HUES6 (cell line): Measurements from ENCODE around the gene PRXL2B.
"Not testable (repeated sequence)": the region's sequence is repeated elsewhere in the genome, so short reads cannot be mapped to it uniquely, and the experiment has no call there.

Experiments
- H3K27ac ChIP-seq: 2 replicates; pipeline ENCODE4 v1.7.0; 2013; ENCODE audit warnings: low read depth, mild to moderate bottlenecking, low read length, inconsistent platforms
- H3K27me3 ChIP-seq: 2 replicates; pipeline ENCODE4 v1.6.1; 2013; ENCODE audit warnings: low read length; ENCODE audit not compliant: control insufficient read depth, insufficient read depth
- H3K36me3 ChIP-seq: 2 replicates; pipeline ENCODE4 v1.6.1; 2013; ENCODE audit warnings: low read length; ENCODE audit not compliant: control insufficient read depth, insufficient read depth
- H3K4me1 ChIP-seq: 2 replicates; pipeline ENCODE4 v1.6.1; 2013; ENCODE audit warnings: low read length; ENCODE audit not compliant: control insufficient read depth, insufficient read depth
- H3K4me3 ChIP-seq: 2 replicates; pipeline ENCODE4 v1.5.1; 2013; ENCODE audit warnings: low read depth, low read length
- H3K9ac ChIP-seq: one replicate; pipeline ENCODE4 v1.6.1; 2013; ENCODE audit warnings: mild to moderate bottlenecking, low read length
- H3K9me3 ChIP-seq: 2 replicates; pipeline ENCODE4 v1.6.1; 2013; ENCODE audit warnings: low read depth, low read length; ENCODE audit not compliant: control insufficient read depth, insufficient read depth

Gene PRXL2B

DNA sequence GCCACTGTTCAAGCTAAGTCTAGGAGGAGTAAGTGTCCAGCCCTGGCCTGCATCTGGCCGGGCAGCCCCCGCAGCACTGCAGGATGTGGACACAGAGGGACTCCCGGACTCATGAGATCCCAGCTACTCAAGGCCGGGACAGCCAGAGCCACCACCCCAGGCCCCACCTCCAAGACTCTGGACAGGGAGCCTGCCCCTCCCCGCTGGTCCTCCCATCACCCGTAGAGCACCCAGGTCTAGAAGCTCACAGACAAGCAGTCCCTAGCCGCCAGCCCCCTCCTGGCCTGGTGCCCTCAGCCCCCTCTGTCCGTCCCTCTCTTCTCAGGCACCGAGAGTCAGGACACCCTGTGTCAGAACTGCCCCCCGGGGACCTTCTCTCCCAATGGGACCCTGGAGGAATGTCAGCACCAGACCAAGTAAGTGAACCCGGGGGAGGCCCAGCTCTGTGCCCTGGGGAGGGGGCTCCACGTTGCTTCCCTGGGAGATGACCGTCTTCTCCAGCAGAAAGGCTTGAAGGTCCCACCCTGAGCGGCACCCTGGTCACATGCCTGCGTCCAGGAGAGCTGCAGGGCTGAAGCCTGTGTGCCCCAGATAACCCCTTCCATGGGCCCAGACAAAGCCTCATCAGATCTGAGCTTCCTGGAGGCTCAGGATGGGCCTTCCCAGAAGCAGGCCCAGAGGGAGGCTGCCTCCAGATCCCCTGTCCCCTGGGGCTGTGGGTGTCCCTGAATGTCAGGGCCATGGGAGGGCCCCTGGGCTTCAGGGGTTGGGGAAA is 26.1 kb upstream of the PRXL2B start:
- Histone ChIP-seq H3K9me3 (no peaks in the 10 kb centered on the region), H3K4me1 (peaks cover 10% of the 10 kb centered on the region), H3K4me3 (no peak overlapping the region), H3K36me3 (no peaks in the 10 kb centered on the region), H3K27me3 (no peaks in the 10 kb centered on the region), H3K9ac (no peak overlapping the region), H3K27ac (no peak overlapping the region)

DNA sequence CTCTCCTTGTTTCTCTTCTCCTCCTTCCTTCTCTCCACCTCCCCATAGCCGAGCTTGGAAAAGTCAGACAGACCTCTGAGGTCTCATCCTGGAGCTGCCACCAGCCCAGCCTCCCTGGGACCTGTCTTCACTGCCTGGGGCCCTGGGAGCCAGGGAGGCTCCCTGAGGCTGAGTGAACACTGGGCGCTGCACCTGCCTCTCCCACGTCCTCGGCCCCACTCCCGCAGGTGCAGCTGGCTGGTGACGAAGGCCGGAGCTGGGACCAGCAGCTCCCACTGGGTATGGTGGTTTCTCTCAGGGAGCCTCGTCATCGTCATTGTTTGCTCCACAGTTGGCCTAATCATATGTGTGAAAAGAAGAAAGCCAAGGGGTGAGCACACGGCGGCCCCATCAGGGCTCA is 25.1 kb upstream of the PRXL2B start:
- H3K4me1 ChIP-seq: peaks cover 4% of the 10 kb centered on the region
- no peak overlapping the region for H3K4me3 ChIP-seq
- H3K27me3 ChIP-seq: no peaks in the 10 kb centered on the region
- H3K36me3 ChIP-seq: no peaks in the 10 kb centered on the region
- H3K27ac ChIP-seq: no peak overlapping the region
- no peak overlapping the region for H3K9ac ChIP-seq
- H3K9me3 ChIP-seq: no peaks in the 10 kb centered on the region

DNA sequence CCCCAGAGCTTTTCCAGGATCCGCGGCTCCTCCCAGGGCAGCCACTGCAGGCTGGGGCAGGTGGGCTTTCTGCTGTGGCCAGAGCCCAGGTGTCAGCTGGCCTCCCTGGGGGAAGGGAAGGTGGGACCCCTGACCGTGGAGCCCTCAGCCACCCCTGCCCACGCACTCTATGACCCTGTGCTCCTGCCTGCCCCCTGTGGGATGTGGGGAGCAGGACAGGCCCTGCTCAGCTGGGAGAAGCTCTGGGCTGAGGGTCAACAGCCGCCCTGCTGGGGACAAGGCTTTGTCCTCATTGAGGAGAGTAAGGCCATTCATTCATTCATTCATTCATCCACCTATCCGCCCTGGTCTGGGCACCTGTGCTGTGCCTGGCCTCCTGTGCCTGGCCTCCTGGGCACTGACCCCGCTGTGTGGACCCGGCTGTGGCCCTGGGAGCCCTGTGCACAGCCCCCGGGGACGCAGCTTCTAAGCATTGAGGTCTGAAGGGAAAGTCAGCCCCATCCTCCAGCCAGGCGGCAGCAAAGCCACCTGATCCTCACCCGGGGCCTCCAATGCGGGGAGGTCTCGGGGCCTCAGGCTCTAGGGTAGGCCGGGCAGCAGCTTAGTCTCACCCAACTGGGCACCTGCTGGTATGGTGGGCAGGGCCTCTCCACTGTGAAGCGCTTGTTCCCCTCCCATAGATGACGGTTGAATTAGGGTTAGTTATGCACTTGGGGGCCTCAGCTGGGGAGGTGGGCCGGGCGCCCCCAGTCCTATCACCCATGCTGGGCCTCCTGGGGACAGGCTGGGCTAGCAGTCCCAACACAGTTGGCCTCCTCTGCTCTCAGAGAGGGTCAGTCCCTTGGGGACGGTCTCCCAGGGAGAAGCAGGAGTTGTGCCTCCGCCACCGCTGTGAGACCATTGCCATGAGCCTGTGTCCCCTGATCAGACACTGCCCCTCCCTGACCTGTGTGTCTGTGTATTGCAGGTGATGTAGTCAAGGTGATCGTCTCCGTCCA is 24.4 kb upstream of the PRXL2B start:
- Histone ChIP-seq H3K36me3 (no peaks in the 10 kb centered on the region), H3K27ac (no peak overlapping the region), H3K4me1 (no peaks in the 10 kb centered on the region; the same call in 1 of the 2 replicates), H3K27me3 (no peaks in the 10 kb centered on the region), H3K9ac (no peak overlapping the region), H3K4me3 (no peak overlapping the region), H3K9me3 (no peaks in the 10 kb centered on the region)

DNA sequence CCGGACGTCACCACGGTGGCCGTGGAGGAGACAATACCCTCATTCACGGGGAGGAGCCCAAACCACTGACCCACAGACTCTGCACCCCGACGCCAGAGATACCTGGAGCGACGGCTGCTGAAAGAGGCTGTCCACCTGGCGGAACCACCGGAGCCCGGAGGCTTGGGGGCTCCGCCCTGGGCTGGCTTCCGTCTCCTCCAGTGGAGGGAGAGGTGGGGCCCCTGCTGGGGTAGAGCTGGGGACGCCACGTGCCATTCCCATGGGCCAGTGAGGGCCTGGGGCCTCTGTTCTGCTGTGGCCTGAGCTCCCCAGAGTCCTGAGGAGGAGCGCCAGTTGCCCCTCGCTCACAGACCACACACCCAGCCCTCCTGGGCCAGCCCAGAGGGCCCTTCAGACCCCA is 23.4 kb upstream of the PRXL2B start:
- Histone ChIP-seq H3K27ac (no peak overlapping the region), H3K27me3 (no peaks in the 10 kb centered on the region), H3K9me3 (no peaks in the 10 kb centered on the region), H3K36me3 (no peaks in the 10 kb centered on the region), H3K4me1 (no peaks in the 10 kb centered on the region; the same call in 1 of the 2 replicates), H3K4me3 (no peak overlapping the region), H3K9ac (no peak overlapping the region)

DNA sequence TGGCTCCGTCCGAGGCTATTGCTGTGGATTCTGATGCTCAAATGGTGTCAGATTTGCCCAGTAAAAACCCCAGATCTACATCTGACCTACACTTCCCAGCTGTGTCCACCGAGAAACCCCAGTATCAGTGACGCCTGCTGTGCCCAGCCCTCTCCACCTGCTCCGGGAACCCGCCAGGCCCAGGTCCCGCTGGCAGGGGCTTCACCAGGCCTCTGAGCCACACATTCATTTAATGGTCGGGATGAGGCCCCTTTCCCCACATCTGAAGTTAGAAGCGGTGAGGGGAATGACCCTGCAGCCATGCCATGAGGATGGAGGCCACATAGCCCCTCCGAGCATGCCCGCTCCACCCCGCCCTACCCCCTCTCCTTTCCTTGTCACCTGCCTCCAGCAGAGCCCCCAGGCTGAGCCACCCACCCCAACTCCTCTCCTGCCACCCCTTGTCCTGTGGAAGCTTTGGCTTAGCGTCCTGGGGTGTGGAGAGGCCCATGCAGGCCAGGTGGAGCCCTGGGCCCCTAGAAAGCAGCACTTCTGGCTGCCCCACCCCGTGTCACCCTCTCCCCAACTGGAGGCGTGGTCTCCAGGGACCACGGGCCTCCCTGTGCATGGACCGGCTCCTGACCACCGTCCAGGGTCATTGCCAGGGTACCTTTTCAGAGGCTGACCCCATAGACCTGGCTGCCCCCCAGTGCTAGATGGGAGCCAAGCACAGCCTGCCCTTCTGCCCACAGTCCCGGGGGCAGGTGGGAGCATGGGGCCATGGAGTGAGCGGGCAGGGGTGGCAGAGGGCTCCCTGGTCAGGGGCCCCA is 22.4 kb upstream of the PRXL2B start:
- H3K4me1 ChIP-seq: no peaks in the 10 kb centered on the region; the same call in 1 of the 2 replicates
- no peaks in the 10 kb centered on the region; the same call in 1 of the 2 replicates for H3K27me3 ChIP-seq

DNA sequence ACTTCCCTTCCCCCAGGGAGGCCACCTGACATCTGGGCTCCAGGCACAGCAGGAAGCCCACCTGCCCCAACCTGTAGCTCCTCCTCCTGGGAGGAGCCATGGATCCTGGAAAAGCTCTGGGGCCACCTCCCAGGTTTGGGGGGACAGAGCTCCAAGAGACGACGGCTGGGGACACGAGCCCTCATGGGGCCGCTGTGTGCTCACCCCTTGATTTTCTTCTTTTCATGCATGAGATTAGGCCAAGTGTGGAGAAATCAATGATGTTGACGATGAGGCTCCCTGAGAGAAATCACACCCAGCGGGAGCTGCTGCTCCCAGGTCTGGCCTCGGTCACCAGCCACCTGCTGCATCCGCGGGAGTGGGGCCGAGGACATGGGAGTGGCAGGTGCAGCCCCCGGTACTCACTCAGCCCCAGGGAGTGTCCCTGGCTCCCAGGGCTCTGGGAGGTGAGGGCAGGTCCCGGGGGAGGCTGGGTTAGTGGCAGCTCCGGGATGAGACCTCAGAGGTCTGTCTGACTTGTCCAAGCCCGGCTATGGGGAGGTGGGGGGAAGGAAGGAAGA is 21.7 kb upstream of the PRXL2B start:
- no peaks in the 10 kb centered on the region; the same call in 1 of the 2 replicates for H3K4me1 ChIP-seq
- no peaks in the 10 kb centered on the region; the same call in 1 of the 2 replicates for H3K27me3 ChIP-seq
- no peak overlapping the region for H3K4me3 ChIP-seq
- no peak overlapping the region for H3K27ac ChIP-seq
- H3K9ac ChIP-seq: no peak overlapping the region
- H3K36me3 ChIP-seq: no peaks in the 10 kb centered on the region
- no peaks in the 10 kb centered on the region for H3K9me3 ChIP-seq

More for the DNA sequence above, 22.4 kb upstream of the PRXL2B start:
- H3K9ac ChIP-seq: no peak overlapping the region
- H3K9me3 ChIP-seq: no peaks in the 10 kb centered on the region
- H3K4me3 ChIP-seq: no peak overlapping the region
- no peaks in the 10 kb centered on the region for H3K36me3 ChIP-seq
- no peak overlapping the region for H3K27ac ChIP-seq

DNA sequence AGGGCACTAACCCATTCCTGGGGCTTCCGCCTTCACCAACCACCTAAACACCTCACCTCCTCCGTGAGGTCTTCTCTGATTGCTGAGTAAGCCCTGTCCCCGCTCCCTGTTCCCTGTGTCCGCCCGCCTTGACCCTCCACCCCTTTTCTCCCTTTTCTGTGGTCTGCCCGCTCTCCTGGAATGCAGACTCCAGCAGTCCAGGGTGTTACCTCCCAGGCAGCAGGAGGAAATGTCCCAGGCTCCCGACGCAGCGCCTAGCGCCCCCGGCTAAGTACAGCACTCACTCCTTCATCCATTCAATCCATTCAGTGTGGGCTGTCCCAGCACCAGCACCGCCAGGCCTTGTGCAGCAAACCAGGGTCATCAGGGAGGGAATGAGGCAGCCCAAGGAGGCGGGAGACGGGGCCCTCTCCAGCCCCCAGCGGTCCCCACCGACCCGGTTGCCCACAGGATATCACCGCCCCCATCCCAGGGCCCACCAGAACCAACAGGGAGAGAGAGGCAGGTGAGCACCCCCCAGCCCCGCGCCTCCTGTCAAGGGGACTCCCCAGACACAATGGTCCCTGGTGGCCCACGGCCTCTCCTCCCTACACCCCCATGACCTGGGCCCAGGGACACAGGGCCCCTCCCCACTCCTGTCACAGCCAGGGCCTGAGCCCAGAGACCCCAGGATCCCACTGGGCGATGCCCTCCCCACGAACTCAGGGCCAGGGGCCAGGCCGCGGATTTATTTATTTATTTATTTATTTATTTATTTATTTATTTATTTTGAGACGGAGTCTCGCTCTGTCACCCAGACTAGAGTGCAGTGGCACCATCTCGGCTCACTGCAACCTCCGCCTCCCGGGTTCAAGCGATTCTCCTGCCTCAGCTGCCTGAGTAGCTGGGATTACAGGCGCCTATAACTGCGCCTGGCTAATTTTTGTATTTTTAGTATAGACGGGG is 20.2 kb upstream of the PRXL2B start:
- no peaks in the 10 kb centered on the region for H3K9me3 ChIP-seq
- H3K36me3 ChIP-seq: no peaks in the 10 kb centered on the region
- no peaks in the 10 kb centered on the region; the same call in 1 of the 2 replicates for H3K27me3 ChIP-seq
- no peaks in the 10 kb centered on the region; the same call in 1 of the 2 replicates for H3K4me1 ChIP-seq
- no peak overlapping the region for H3K4me3 ChIP-seq
- no peak overlapping the region for H3K9ac ChIP-seq
- no peak overlapping the region for H3K27ac ChIP-seq

DNA sequence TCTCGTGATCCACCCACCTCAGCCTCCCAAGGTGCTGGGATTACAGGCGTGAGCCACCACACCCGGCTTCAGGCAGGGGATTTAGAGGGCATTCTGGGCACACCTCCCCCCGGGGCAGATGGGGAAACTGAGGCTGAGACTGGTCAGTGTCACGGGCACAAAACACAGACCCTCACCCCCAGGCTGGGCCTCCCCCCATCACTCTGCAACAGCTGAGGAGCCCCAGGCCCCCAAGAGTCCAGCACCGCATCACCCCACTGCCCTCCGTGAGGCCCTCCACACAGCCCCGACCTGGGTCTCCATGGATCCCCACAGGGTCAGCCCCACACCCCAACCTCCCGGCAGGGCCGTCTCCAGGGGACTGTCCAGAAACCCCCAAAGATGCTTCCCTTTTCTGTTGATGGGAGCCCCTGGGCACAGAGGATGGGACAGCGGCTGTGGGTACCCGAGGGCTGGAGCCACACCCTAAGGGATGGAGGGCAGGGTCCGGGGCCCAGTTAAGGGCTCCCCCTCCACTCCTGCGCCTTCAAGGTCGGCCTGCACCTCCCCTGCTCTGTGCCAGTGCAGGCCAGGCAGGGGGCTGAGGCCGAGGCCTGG is 19.4 kb upstream of the PRXL2B start:
- no peak overlapping the region for H3K9ac ChIP-seq
- no peak overlapping the region for H3K4me3 ChIP-seq
- no peaks in the 10 kb centered on the region; the same call in 1 of the 2 replicates for H3K27me3 ChIP-seq
- H3K4me1 ChIP-seq: no peaks in the 10 kb centered on the region; the same call in 1 of the 2 replicates
- H3K36me3 ChIP-seq: no peaks in the 10 kb centered on the region
- no peaks in the 10 kb centered on the region for H3K9me3 ChIP-seq
- H3K27ac ChIP-seq: no peak overlapping the region

DNA sequence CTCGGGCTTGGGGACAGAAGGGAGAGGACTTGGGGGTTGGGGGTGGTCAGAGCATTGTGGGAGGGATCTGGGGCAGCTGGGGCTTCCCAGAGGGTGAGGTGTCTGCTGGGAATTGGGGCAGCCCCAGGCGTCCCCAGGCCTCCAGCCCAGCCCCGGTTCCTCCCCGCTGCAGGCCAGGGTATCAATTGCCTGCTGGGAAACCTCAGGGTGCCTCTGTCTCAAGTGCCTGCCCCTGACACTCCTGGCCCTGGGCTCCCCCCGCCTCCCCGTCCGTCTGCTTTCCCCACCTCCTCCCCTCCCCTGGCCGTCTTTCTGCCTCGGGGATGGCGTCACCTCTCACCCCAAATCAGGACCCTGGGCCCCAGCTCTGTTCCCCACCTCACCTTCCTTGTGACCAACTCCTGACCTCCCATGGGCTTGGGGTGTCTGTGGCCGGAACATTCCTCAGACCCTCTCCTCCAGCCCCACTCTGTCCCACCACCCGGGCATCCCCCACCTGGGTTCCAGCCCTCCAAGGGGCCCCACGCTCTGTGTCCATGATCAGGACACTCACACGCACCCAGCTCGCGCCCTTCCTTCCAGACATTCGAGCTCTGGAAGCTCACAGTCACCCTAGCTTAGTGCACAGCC is 18.3 kb upstream of the PRXL2B start:
- H3K36me3 ChIP-seq, H3K9ac ChIP-seq, H3K4me1 ChIP-seq, H3K27me3 ChIP-seq, H3K27ac ChIP-seq, H3K4me3 ChIP-seq, H3K9me3 ChIP-seq: not testable (repeated sequence)
